ENCODE measurements around the gene SRGN.

- TF ChIP-seq POLR2A (IDR thresholded peaks at IDR 0.05) (no peak), CTCF (IDR thresholded peaks at IDR 0.05) (no peak)
Observed at GRCh38 chr10:69065406-69066361, 22.2 kb upstream of the SRGN start.
